K562 (cell line): ENCODE data around the gene MRTFB. TPM values are rescaled to one million over a fixed set of nuclear protein-coding genes. Genes with fewer than 3 reads are reported as not detected.
A peak's percentile ranks its signal among the peaks of the same experiment; 100 is the strongest.

Experiments
- ATAC-seq: fragments of 200-7000 bp; cut with Tn5 transposase; 3 replicates; pipeline ENCODE4 v1.9.1; 2020; ENCODE audit warnings: moderate library complexity
- BruUV-seq: library from RNA; stranded (reverse); fragments of 400-500 nt; replicated peaks from 2 replicates; lab custom pipeline; 2021; lab: Mats Ljungman, UMichigan
- CTCF ChIA-PET: fragments of 300-600 bp; formaldehyde crosslinking; extraction: SDS; loops from one replicate; lab custom pipeline; 2021; ENCODE audit warnings: low intra/inter-chr PET ratio; lab: Yijun Ruan, JAX
- POLR2A ChIA-PET: fragments of 300-600, 350-650 bp; sonication (Branson Sonifier 250); formaldehyde crosslinking; extraction: SDS; loops from one replicate; lab custom pipeline; 2021; ENCODE audit warnings: antibody characterized with exemption, inconsistent platforms; lab: Yijun Ruan, JAX
- DNase-seq, 4 experiments: peaks; one replicate each; pipeline versions ENCODE4 v3.0.0 to v3.0.0-alpha.2; 2011 to 2018; ENCODE audit warnings: low spot score in 3 of 4, mixed read lengths in 3 of 4; ENCODE audit errors: extremely low read depth in 1 of 4
- FAIRE-seq: peaks from 2 replicates; lab custom pipeline; 2011; peaks lifted over from hg19 to GRCh38; lab: Jason Lieb, UNC
- H2AFZ ChIP-seq: 2 replicates; pipeline ENCODE4 v1.6.0; 2011; ENCODE audit warnings: low read depth, low read length, control low read depth, inconsistent platforms
- H3K27ac ChIP-seq: fragments of 200-600 bp; 3 replicates; pipeline ENCODE4 v1.8.0; 2011; ENCODE audit warnings: low read depth, mild to moderate bottlenecking, control low read depth, inconsistent platforms, low read length, moderate library complexity, mixed read lengths; ENCODE audit errors: extremely low read depth
- H3K27me3 ChIP-seq, 2 experiments: fragments of 300-600 bp in 1 of 2; 2 replicates in 1 of 2; 3 replicates in 1 of 2; pipeline versions ENCODE4 v1.6.0 to v1.8.0; 2011; ENCODE audit warnings: inconsistent platforms in 2 of 2, low read length in 2 of 2, mild to moderate bottlenecking in 1 of 2, mixed read lengths in 1 of 2, moderate library complexity in 1 of 2; ENCODE audit not compliant: control insufficient read depth in 2 of 2, insufficient read depth in 2 of 2
- H3K36me3 ChIP-seq: fragments of 300-600 bp; 3 replicates; pipeline ENCODE4 v1.8.0; 2011; ENCODE audit warnings: mild to moderate bottlenecking, low read length, inconsistent platforms; ENCODE audit not compliant: control insufficient read depth, insufficient read depth
- H3K4me1 ChIP-seq, 2 experiments: fragments of 200-600 bp in 1 of 2; replicated peaks in 1 of 2; 2 replicates in 1 of 2; 3 replicates in 1 of 2; pipeline versions ENCODE4 v1.5.1 to v1.8.0; 2011; ENCODE audit warnings: inconsistent platforms in 2 of 2, low read length in 2 of 2, mild to moderate bottlenecking in 1 of 2, mixed read lengths in 1 of 2, moderate library complexity in 1 of 2; ENCODE audit not compliant: control insufficient read depth in 2 of 2, insufficient read depth in 2 of 2
- H3K4me2 ChIP-seq: 2 replicates; pipeline ENCODE4 v1.6.1; 2011; ENCODE audit warnings: low read length, control low read depth, inconsistent platforms, mixed read lengths; ENCODE audit not compliant: insufficient read depth
- H3K4me3 ChIP-seq: fragments of 200-600 bp; sonication (generic), shearing (Covaris generic); 2 replicates; pipeline ENCODE4 v1.5.1; 2016; ENCODE audit warnings: control low read depth, inconsistent platforms
- H3K79me2 ChIP-seq: fragments of 200-600 bp; 3 replicates; pipeline ENCODE4 v1.8.0; 2011; ENCODE audit warnings: low read length, inconsistent platforms; ENCODE audit not compliant: control insufficient read depth, insufficient read depth
- H3K9ac ChIP-seq, 2 experiments: 2 replicates each; pipeline versions ENCODE4 v1.6.0 to v1.6.1; 2011; ENCODE audit warnings: low read depth in 2 of 2, low read length in 2 of 2, control low read depth in 1 of 2, inconsistent platforms in 1 of 2, mild to moderate bottlenecking in 1 of 2, mixed read lengths in 1 of 2; ENCODE audit not compliant: insufficient read depth in 1 of 2
- H3K9me1 ChIP-seq: one replicate; pipeline ENCODE4 v1.6.0; 2011; ENCODE audit warnings: inconsistent platforms, mild to moderate bottlenecking, low read length, moderate library complexity; ENCODE audit not compliant: control insufficient read depth, insufficient read depth
- H3K9me3 ChIP-seq: replicated peaks from 2 replicates; pipeline ENCODE4 v1.5.1; 2011; ENCODE audit warnings: low read depth, low read length, inconsistent platforms; ENCODE audit not compliant: control insufficient read depth, insufficient read depth
- H4K20me1 ChIP-seq: replicated peaks from 2 replicates; pipeline ENCODE4 v1.6.1; 2011; ENCODE audit warnings: low read length, inconsistent platforms, mixed read lengths; ENCODE audit not compliant: control insufficient read depth, insufficient read depth
- C11orf30 ChIP-seq: fragments of 450-650 bp; IDR thresholded peaks from 2 replicates; pipeline ENCODE4 v1.6.1; 2016; ENCODE audit warnings: low read depth, mild to moderate bottlenecking
- CBX5 ChIP-seq: IDR thresholded peaks from 2 replicates; pipeline ENCODE4 v1.6.1; 2014; ENCODE audit warnings: low read depth, borderline replicate concordance
- MAFK ChIP-seq: IDR thresholded peaks from 2 replicates; pipeline ENCODE4 v1.6.1; 2011; ENCODE audit warnings: low read length, improper control_type of control experiment
- TEAD1 ChIP-seq, 2 experiments: fragments of 450-650 bp in 1 of 2; sonication (generic) in 1 of 2; formaldehyde crosslinking; IDR thresholded peaks; 2 replicates each; pipeline versions ENCODE4 v1.4.0 to v1.8.0; 2020 to 2022; ENCODE audit warnings: mild to moderate bottlenecking in 2 of 2, missing genetic modification reagents in 1 of 2
- VEZF1 ChIP-seq: fragments of 200-800 bp; sonication (Bioruptor generic); IDR thresholded peaks from 2 replicates; pipeline ENCODE4 v1.6.1; 2017; ENCODE audit warnings: missing genetic modification characterization, missing compliant biosample characterization
- ZNF316 ChIP-seq: fragments of 450-650 bp; IDR thresholded peaks from 2 replicates; pipeline ENCODE4 v1.6.1; 2016
- ZNF583 ChIP-seq: fragments of 250-450 bp; sonication (Bioruptor Pico); IDR thresholded peaks from 2 replicates; pipeline ENCODE4 v1.4.0; 2020
- WGBS: fragments of 100-300 bp; shearing (Covaris generic); methylation state at CpG from one replicate; pipeline ENCODE4 v1.1.6; 2016; ENCODE audit warnings: low coverage, mixed read lengths; ENCODE audit not compliant: insufficient coverage; ENCODE audit errors: missing lambda C conversion rate; 5-methylcytosine and 5-hydroxymethylcytosine counted together
- in situ Hi-C: fragments of 300-500 bp; cut with MboI; formaldehyde crosslinking; loops from 4 replicates; pipeline ENCODE4 v1.15.0; 2018; ENCODE audit warnings: inconsistent platforms, mixed read lengths
- intact Hi-C: fragments of 100-400 bp; cut with micrococcal nuclease; formaldehyde crosslinking; loops from 2 replicates; pipeline ENCODE4 v1.14.2; 2022
- polyA plus RNA-seq, 8 experiments: library from polyadenylated mRNA; depleted of rRNA in 4 of 8; stranded (reverse) in 5 of 8; unstranded in 3 of 8; fragments of >200 nt; fragmentation: Nextera tagmentation in 2 of 8; fragmentation: Illumina TruSeq in 1 of 8; extraction: Ambion mirVana in 2 of 8; extraction: Trizol in 1 of 8; gene quantifications; 2 replicates each; pipeline versions ENCODE4 v1.2.1 to v1.2.3, GENCODE V29; 2011 to 2014; ENCODE audit warnings: inconsistent platforms in 1 of 8, missing spikeins in 1 of 8
- total RNA-seq, 7 experiments: library from RNA; depleted of rRNA in 6 of 7; stranded (reverse); fragments of >200 nt in 6 of 7; fragmentation: Illumina TruSeq in 2 of 7; extraction: Trizol in 2 of 7; gene quantifications; 2 replicates each; pipeline versions ENCODE4 v1.2.1 to v1.2.3, GENCODE V29; 2011 to 2021; ENCODE audit warnings: low replicate concordance in 1 of 7

Gene MRTFB
- total and polyA plus RNA-seq, 9 of the 15 experiments (the other 6 are each of a cell fraction or from before 2014, with no cell fraction given) = 2.2 to 12.7 (median 7.0) TPM

DNA sequence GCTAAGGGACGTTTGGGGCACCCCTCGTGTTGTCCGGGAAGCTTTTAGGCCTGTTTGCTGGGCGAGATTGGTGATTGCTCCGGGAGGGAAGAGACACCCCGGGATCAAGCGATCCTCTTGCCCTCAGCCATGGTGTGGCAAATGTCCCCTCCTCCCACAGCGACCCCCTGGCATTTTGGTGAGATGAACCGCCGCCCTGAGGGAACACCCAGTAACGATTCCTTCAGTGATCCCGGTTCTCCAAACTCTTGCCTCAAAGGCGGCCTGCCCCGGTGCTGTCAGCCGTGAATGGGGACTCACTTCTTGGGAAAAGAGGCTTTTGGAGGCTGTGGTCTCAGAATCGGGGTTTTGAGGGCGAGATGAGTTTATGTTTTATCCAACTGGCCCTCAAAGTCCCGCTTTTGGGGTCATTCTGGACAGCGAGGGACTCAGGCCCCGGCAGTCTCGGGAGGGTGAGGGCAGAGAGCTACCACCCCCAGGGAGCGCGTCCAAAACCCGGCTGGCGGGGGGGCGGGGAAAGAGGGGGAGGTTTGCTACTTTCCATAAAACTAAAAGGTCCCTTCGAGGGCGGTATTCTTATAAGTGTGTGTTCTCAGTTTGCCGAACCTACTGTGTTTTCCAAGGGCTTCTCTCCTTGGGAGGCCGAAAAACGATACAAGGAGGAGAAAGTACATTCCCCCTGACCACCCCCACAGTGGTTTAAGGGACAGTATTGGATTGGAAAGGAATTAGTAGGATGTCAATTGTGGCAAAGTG lies 232.7 kb downstream of the MRTFB start (continued):
- TF ChIP-seq VEZF1 (CRISPR knock-in tag) = peak; percentile 37; the same call in 1 of the 2 replicates
- no peak for TF ChIP-seq TEAD1 (CRISPR knock-in tag; IDR thresholded peaks at IDR 0.05)
- TF ChIP-seq, all 486 proteins: peak for 12

DNA sequence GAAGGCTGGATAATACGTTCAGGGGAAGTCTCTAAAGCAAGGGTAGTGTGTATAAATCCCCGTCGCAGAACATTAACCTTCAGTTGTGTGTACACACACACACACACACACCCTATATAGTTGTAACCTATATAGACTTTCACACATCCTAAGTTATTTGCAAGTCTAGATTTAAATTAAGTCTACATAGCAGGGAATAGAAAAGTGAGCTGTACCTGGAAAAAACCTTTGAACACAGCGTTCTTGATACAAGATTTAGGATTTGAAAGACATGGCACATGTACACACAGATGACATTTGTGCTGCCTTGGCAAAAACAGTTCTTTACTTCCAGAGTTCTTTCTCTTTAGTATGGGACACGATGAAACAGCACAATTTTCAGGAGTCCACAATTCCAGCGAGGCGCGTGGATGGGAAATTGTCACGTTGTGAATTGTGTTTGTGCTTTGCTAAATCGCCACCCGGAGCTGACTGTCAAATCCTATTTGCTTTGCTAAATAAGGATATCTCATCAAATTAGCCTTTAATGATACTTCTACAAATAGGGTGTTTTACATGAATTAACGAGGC lies 233.9 kb downstream of the MRTFB start:
- in situ Hi-C loops = no loop called here
- no peaks in the 10 kb centered on the region for H3K27me3 ChIP-seq
- ChIA-PET CTCF (no interaction called here), POLR2A (interaction anchor here (1.0 to 1.4 kb wide), 2 partner anchors 8 to 21 kb away, joined by 3 read pairs; no protein-coding TSS in a partner anchor)
- H2AFZ ChIP-seq = peak overlapping the region; percentile 25; the same call in 1 of the 2 replicates
- no peaks in the 10 kb centered on the region for H3K9me1 ChIP-seq
- no peaks in the 10 kb centered on the region for H3K9me3 ChIP-seq
- WGBS = 64% methylated on average over 11 of the region's 12 CpGs
- BruUV-seq = no TSS peak
- no peaks in the 10 kb centered on the region; the same call in 2 of the 3 replicates for H3K36me3 ChIP-seq
- FAIRE-seq (no peak), ATAC-seq (no peak), DNase-seq (no peak)
- H4K20me1 ChIP-seq = no peaks in the 10 kb centered on the region
- H3K79me2 ChIP-seq = peaks cover 77% of the 10 kb centered on the region
- intact Hi-C loops = no loop called here
- TF ChIP-seq ZNF583 (CRISPR knock-in tag) (no peak), C11orf30 (peak; percentile 79), MAFK (peak; percentile 37; the same call in 1 of the 2 replicates), CBX5 (no peak), ZNF316 (peak; percentile 85)
- peaks cover 35 to 57% of the 10 kb centered on the region in 2 experiments for H3K4me1 ChIP-seq
- H3K4me3 ChIP-seq = no peak overlapping the region
- peak overlapping the region; percentile 26; the same call in 1 of the 2 replicates for H3K4me2 ChIP-seq
- H3K27ac ChIP-seq = 0 out of 3 replicates have a peak overlapping the region, but pooled peaks have one; percentile 9
- peak overlapping the region in 1 of 2 experiments; percentile 35; a peak in 1 of 4 replicates for H3K9ac ChIP-seq
